SU-DHL-6 (cell line): ENCODE results near the gene ANXA11.

ENCODE experiments used
- H2AFZ ChIP-seq: fragments of 200-600 bp; sonication (generic); 2 replicates; pipeline ENCODE4 v1.6.1; 2014; ENCODE audit warnings: low read depth, mild to moderate bottlenecking, moderate library complexity, mixed read lengths, antibody characterized with exemption, low read length; ENCODE audit not compliant: severe bottlenecking
- H3F3A ChIP-seq: fragments of 200-600 bp; shearing (Covaris generic); 2 replicates; pipeline ENCODE4 v1.6.0; 2016; ENCODE audit warnings: antibody characterized with exemption, mild to moderate bottlenecking; ENCODE audit not compliant: insufficient read depth
- H3K27ac ChIP-seq: fragments of 200-600 bp; sonication (generic); 2 replicates; pipeline ENCODE4 v1.5.1; 2016; ENCODE audit warnings: low read depth, mild to moderate bottlenecking, low read length, moderate library complexity, mixed read lengths
- H3K27me3 ChIP-seq: fragments of 200-600 bp; sonication (generic), shearing (Covaris generic); 2 replicates; pipeline ENCODE4 v1.6.0; 2014; ENCODE audit warnings: mild to moderate bottlenecking, low read length
- H3K36me3 ChIP-seq: fragments of 200-600 bp; sonication (generic); 2 replicates; pipeline ENCODE4 v1.6.1; 2014; ENCODE audit warnings: mild to moderate bottlenecking, low read length, mixed read lengths
- H3K4me2 ChIP-seq: fragments of 300-600, 200-600 bp; shearing (Covaris generic), sonication (generic); 2 replicates; pipeline ENCODE4 v1.6.0; 2014; ENCODE audit warnings: low read length, low read depth, mild to moderate bottlenecking; ENCODE audit not compliant: poor library complexity, severe bottlenecking
- H3K4me3 ChIP-seq: fragments of 200-600 bp; sonication (generic); 2 replicates; pipeline ENCODE4 v1.5.1; 2014; ENCODE audit warnings: antibody characterized with exemption, low read length, mild to moderate bottlenecking, mixed read lengths; ENCODE audit not compliant: insufficient read depth, poor library complexity, severe bottlenecking
- H3K79me2 ChIP-seq: fragments of 200-600 bp; sonication (generic); 2 replicates; pipeline ENCODE4 v1.6.1; 2014; ENCODE audit warnings: mild to moderate bottlenecking, low read length, moderate library complexity; ENCODE audit not compliant: insufficient read depth
- H3K9ac ChIP-seq: fragments of 200-600 bp; sonication (generic); 2 replicates; pipeline ENCODE4 v1.7.0; 2014; ENCODE audit warnings: mild to moderate bottlenecking, low read length
- H3K9me2 ChIP-seq: fragments of 200-600 bp; sonication (generic); replicated peaks from 2 replicates; pipeline ENCODE4 v1.6.1; 2014; ENCODE audit warnings: low read length; ENCODE audit not compliant: insufficient read depth
- H3K9me3 ChIP-seq: fragments of 200-600 bp; sonication (generic); 2 replicates; pipeline ENCODE4 v1.6.1; 2014; ENCODE audit warnings: low read length, mixed read lengths; ENCODE audit not compliant: insufficient read depth
- H4K20me1 ChIP-seq: fragments of 200-600 bp; sonication (generic); 2 replicates; pipeline ENCODE4 v1.6.1; 2014; ENCODE audit warnings: low read depth, mild to moderate bottlenecking, antibody characterized with exemption, low read length, moderate library complexity, mixed read lengths
- EZH2phosphoT487 ChIP-seq: fragments of 200-600 bp; sonication (generic), shearing (Covaris generic); conservative IDR thresholded peaks from 2 replicates; pipeline ENCODE4 v1.6.1; 2018; ENCODE audit warnings: mild to moderate bottlenecking, antibody characterized with exemption, low read length, moderate library complexity, mixed read lengths
- TF ChIP-seq, protein P1 (sequence below): fragments of 200-600 bp; sonication (generic); IDR thresholded peaks from one replicate; pipeline ENCODE4 v1.5.1; 2017; ENCODE audit warnings: antibody characterized with exemption, mild to moderate bottlenecking, low read length, moderate library complexity; ENCODE audit not compliant: insufficient read depth, poor library complexity, severe bottlenecking

ANXA11 gene

DNA sequence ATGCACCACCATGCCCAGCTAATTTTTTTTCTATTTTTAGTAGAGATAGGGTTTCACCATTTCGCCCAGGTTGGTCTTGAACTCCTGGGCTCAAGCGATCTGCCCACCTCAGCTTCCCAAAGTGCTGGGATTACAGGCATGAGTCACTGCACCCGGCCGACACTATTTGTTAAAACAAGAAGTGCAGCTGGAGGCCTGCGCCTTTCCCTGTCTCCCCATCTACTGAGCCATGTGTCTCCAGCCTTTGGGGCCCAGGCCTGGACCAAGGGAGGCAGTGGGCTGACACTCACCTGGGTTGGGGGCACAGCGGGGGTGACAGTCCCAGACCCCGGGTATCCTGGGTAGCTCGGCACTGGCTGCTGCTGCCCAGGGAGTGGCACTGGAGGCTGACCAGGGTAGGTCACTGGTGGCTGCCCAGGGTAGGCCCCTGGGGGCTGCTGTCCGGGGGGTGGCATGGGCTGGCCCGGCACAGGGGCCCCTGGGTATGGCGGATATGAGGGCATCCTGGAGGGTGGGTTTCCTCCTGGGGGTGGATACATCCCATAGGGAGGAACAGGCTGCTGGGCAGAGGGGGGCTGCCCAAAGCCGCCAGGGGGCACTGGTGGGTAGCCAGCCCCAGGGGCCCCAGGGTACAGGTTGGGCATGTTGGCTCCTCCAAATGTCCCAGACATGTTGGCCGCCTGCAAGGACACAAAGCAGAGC, 36.5 kb downstream of the ANXA11 start:
- H3K27me3 ChIP-seq, result no peaks in the 10 kb centered on the region
- H3K9me2 ChIP-seq, result no peaks in the 10 kb centered on the region
- no peaks in the 10 kb centered on the region for H3K79me2 ChIP-seq
- no peak overlapping the region for H3K9ac ChIP-seq
- no peaks in the 10 kb centered on the region for H3K36me3 ChIP-seq
- H3K27ac ChIP-seq, result no peak overlapping the region
- H4K20me1 ChIP-seq, result no peaks in the 10 kb centered on the region; the same call in 1 of the 2 replicates
- H2AFZ ChIP-seq, result no peak overlapping the region
- TF ChIP-seq, protein P1, sequence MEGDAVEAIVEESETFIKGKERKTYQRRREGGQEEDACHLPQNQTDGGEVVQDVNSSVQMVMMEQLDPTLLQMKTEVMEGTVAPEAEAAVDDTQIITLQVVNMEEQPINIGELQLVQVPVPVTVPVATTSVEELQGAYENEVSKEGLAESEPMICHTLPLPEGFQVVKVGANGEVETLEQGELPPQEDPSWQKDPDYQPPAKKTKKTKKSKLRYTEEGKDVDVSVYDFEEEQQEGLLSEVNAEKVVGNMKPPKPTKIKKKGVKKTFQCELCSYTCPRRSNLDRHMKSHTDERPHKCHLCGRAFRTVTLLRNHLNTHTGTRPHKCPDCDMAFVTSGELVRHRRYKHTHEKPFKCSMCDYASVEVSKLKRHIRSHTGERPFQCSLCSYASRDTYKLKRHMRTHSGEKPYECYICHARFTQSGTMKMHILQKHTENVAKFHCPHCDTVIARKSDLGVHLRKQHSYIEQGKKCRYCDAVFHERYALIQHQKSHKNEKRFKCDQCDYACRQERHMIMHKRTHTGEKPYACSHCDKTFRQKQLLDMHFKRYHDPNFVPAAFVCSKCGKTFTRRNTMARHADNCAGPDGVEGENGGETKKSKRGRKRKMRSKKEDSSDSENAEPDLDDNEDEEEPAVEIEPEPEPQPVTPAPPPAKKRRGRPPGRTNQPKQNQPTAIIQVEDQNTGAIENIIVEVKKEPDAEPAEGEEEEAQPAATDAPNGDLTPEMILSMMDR, result peak; percentile 58
- no peak for TF ChIP-seq EZH2phosphoT487
- H3K9me3 ChIP-seq, result no peaks in the 10 kb centered on the region
- H3K4me3 ChIP-seq, result no peak overlapping the region
- no peaks in the 10 kb centered on the region for H3F3A ChIP-seq
- no peak overlapping the region for H3K4me2 ChIP-seq

DNA sequence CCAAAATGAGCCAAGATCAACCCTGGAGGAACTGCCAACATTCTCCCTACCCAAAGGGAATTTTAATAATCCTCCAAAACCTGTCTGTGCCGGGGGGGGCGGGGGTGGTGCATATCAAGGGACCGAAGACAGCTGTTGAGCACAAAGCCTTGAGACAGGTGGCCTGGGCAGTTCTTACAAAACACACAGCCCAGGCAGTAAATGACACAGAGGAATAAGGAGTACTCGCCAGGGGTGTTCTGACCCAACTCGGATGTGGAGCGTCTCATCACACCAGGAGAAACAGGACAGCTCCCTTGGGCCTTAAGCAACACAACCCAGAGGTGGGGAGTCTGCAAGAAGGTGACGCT, 37.2 kb downstream of the ANXA11 start:
- Histone ChIP-seq H3K4me2 (no peak overlapping the region), H3K9me2 (no peaks in the 10 kb centered on the region), H3K27ac (no peak overlapping the region), H3K79me2 (no peaks in the 10 kb centered on the region), H3K27me3 (no peaks in the 10 kb centered on the region), H3K9ac (no peak overlapping the region), H3K36me3 (no peaks in the 10 kb centered on the region), H3K4me3 (no peak overlapping the region), H3K9me3 (no peaks in the 10 kb centered on the region), H3F3A (no peaks in the 10 kb centered on the region), H4K20me1 (no peaks in the 10 kb centered on the region; the same call in 1 of the 2 replicates), H2AFZ (no peak overlapping the region)
- TF ChIP-seq EZH2phosphoT487, result no peak
- TF ChIP-seq, protein P1, result no peak

DNA sequence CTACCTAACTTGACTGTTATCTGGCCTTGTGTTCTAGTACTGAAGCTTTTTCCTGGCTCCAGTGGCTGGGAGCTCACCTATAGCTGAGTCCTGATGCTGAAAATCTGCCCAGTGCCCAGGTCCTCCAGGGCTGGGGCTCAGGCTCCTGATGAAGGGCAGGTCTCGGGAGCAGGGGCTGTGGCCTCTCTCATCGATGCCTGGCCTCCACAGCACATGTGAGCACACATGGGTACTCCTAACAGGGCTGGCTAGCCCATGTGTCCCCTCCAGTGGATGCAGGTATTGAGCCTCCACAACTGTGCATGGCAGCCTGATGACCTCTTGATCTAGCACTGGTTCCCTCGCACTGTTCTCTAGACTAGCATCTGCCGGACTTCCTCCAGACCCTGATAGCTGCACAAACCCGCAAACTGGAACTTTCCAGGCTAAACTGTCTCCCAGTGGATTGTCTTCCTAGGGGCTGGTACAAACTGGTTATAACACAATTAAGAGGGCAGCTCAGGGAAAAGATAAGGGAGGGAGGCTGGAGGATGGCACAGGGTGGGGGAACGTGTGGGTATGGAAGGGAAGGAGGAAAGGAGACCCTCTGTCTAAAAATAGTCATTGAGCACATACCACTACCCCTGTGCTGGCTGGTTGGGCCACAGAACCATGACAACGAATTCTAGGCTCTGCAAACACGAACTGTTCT, 37.7 kb downstream of the ANXA11 start:
- no peaks in the 10 kb centered on the region for H3K36me3 ChIP-seq

More for the DNA sequence above, 37.7 kb downstream of the ANXA11 start:
- Histone ChIP-seq H3K27ac (no peak overlapping the region), H3K27me3 (no peaks in the 10 kb centered on the region), H3K9me2 (no peaks in the 10 kb centered on the region), H3K79me2 (no peaks in the 10 kb centered on the region), H3F3A (no peaks in the 10 kb centered on the region), H3K4me3 (no peak overlapping the region), H3K9me3 (no peaks in the 10 kb centered on the region), H2AFZ (no peak overlapping the region), H3K9ac (no peak overlapping the region), H4K20me1 (no peaks in the 10 kb centered on the region; the same call in 1 of the 2 replicates), H3K4me2 (no peak overlapping the region)
- TF ChIP-seq, protein P1, result no peak
- no peak for TF ChIP-seq EZH2phosphoT487
